ENCODE results near the gene VAV1.

VAV1 gene

DNA sequence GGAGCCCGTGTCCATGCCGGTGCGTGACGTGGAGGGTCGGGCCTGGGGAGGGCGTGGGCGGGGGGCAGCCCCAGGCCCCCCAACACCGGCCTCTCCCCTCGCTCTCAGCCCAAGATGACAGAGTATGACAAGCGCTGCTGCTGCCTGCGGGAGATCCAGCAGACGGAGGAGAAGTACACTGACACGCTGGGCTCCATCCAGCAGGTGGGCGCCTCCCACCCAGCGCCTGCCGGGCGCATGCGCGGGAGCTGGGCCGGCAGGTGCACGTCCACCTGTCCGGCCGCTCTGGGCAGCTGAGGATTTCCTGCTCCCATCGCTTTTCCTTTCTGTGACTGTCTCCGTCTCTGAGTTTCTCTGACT lies 49.8 kb downstream of the VAV1 start:
- no peak overlapping the region for H3K9ac ChIP-seq (ENCODE audit: low read length)
- H3F3A ChIP-seq (ENCODE audit: insufficient read depth, low read length) = no peaks in the 10 kb centered on the region
- H3K4me1 ChIP-seq (ENCODE audit: low read length) = no peaks in the 10 kb centered on the region
- H4K20me1 ChIP-seq (ENCODE audit: insufficient read depth, low read length) = no peaks in the 10 kb centered on the region
- DNase-seq = no peak
- no peak overlapping the region for H3K27ac ChIP-seq (ENCODE audit: low read length)
- H3K4me2 ChIP-seq (ENCODE audit: low read depth, low read length) = no peak overlapping the region
- TF ChIP-seq EZH2 (optimal IDR thresholded peaks at IDR 0.05; ENCODE audit: low read depth, low read length) (no peak), CTCF (IDR thresholded peaks at IDR 0.05; ENCODE audit: low read length) (no peak), EZH2phosphoT487 (IDR thresholded peaks at IDR 0.05; ENCODE audit: low read length) (no peak)
- H2AFZ ChIP-seq (ENCODE audit: low read length) = no peak overlapping the region
- H3K9me3 ChIP-seq (replicated peaks; ENCODE audit: insufficient read depth, low read length) = no peaks in the 10 kb centered on the region
- H3K4me3 ChIP-seq (ENCODE audit: low read length) = no peak overlapping the region
- H3K27me3 ChIP-seq (replicated peaks; ENCODE audit: insufficient read depth, low read length) = no peaks in the 10 kb centered on the region
- peaks cover 9% of the 10 kb centered on the region for H3K36me3 ChIP-seq (replicated peaks; ENCODE audit: insufficient read depth, low read length)
- peaks cover 64% of the 10 kb centered on the region for H3K79me2 ChIP-seq (ENCODE audit: low read length)
- H3K9me2 ChIP-seq (replicated peaks; ENCODE audit: insufficient read depth, low read length) = no peaks in the 10 kb centered on the region

DNA sequence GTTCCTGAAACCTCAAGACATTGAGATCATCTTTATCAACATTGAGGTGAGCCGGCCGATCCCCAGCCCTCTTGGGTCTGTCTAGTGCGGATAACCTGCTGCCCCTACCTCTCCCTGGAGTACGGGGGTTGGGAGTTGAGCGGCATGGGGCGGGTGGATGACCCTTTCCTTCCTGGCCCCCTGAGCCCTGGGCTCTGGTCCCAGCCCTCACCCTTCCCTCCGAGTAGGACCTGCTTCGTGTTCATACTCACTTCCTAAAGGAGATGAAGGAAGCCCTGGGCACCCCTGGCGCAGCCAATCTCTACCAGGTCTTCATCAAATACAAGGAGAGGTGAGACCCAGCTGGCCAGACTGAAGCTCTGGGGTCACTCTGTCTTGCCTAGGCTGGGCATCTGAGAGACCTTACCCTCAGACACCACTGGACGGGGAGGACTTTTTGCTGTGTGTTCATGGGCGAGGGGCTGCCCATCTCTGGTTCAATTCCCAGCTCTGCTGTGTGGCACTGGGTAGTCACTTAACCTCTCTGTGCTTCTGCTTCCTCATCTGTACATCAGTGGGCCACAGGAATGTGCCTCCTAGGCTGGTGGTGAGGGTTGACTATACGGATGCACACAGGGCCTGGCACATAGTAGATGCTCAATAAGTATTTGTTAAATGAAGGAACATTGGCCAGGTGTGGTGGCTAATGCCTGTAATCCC lies 52.7 kb downstream of the VAV1 start:
- TF ChIP-seq EZH2phosphoT487 (IDR thresholded peaks at IDR 0.05; ENCODE audit: low read length) = no peak
- no peak for TF ChIP-seq EZH2 (optimal IDR thresholded peaks at IDR 0.05; ENCODE audit: low read depth, low read length)
- TF ChIP-seq CTCF (IDR thresholded peaks at IDR 0.05; ENCODE audit: low read length) = no peak
- H3K27ac ChIP-seq (ENCODE audit: low read length) = no peak overlapping the region
- H3K27me3 ChIP-seq (replicated peaks; ENCODE audit: insufficient read depth, low read length) = no peaks in the 10 kb centered on the region
- H3K4me3 ChIP-seq (ENCODE audit: low read length) = no peak overlapping the region
- no peaks in the 10 kb centered on the region for H3K9me2 ChIP-seq (replicated peaks; ENCODE audit: insufficient read depth, low read length)
- no peaks in the 10 kb centered on the region for H3K4me1 ChIP-seq (ENCODE audit: low read length)
- H3K79me2 ChIP-seq (ENCODE audit: low read length) = peaks cover 34% of the 10 kb centered on the region
- DNase-seq = no peak
- H4K20me1 ChIP-seq (ENCODE audit: insufficient read depth, low read length) = no peaks in the 10 kb centered on the region
- H3K36me3 ChIP-seq (replicated peaks; ENCODE audit: insufficient read depth, low read length) = peaks cover 19% of the 10 kb centered on the region
- no peaks in the 10 kb centered on the region for H3F3A ChIP-seq (ENCODE audit: insufficient read depth, low read length)
- no peak overlapping the region for H2AFZ ChIP-seq (ENCODE audit: low read length)
- no peak overlapping the region for H3K9ac ChIP-seq (ENCODE audit: low read length)
- H3K9me3 ChIP-seq (replicated peaks; ENCODE audit: insufficient read depth, low read length) = no peaks in the 10 kb centered on the region
- no peak overlapping the region for H3K4me2 ChIP-seq (ENCODE audit: low read depth, low read length)

DNA sequence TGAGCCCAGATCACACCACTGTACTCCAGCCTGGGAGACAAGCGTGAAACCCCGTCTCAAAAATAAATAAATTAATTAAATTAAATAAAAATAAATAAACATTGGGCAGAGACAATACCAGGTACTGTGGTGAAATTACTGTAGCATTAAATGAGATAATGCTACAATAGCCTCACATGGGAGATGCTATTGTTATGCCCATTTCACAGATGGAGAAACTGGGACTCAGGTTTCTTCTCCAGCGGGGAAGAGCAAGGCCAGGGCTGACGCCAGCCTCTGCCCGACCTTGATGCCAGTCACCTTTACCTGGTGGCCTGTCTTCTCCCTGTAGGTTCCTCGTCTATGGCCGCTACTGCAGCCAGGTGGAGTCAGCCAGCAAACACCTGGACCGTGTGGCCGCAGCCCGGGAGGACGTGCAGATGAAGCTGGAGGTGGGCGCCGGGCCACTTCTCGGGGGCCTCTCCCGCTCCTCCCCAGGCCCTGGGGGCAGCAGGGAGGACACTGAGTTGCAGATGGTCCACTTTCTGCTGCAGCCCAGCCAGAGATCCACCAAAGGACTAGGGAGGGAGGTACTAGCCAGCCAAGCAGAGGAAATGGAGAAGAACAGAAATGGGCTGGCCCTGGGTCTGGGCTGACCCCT lies 53.9 kb downstream of the VAV1 start:
- no peaks in the 10 kb centered on the region for H3K9me2 ChIP-seq (replicated peaks; ENCODE audit: insufficient read depth, low read length)
- TF ChIP-seq EZH2 (optimal IDR thresholded peaks at IDR 0.05; ENCODE audit: low read depth, low read length) = no peak
- H3K36me3 ChIP-seq (replicated peaks; ENCODE audit: insufficient read depth, low read length) = peaks cover 19% of the 10 kb centered on the region

GRCh38 chr19:6828306-6828697 lies 55.8 kb downstream of the VAV1 start:
- Histone ChIP-seq H3K4me2 (ENCODE audit: low read depth, low read length) (no peak overlapping the region), H3K9me3 (replicated peaks; ENCODE audit: insufficient read depth, low read length) (no peaks in the 10 kb centered on the region), H4K20me1 (ENCODE audit: insufficient read depth, low read length) (no peaks in the 10 kb centered on the region), H3K4me1 (ENCODE audit: low read length) (no peaks in the 10 kb centered on the region), H3K27me3 (replicated peaks; ENCODE audit: insufficient read depth, low read length) (no peaks in the 10 kb centered on the region), H3K9ac (ENCODE audit: low read length) (no peak overlapping the region), H3K36me3 (replicated peaks; ENCODE audit: insufficient read depth, low read length) (peaks cover 20% of the 10 kb centered on the region), H2AFZ (ENCODE audit: low read length) (no peak overlapping the region), H3K9me2 (replicated peaks; ENCODE audit: insufficient read depth, low read length) (no peaks in the 10 kb centered on the region), H3F3A (ENCODE audit: insufficient read depth, low read length) (no peaks in the 10 kb centered on the region), H3K79me2 (ENCODE audit: low read length) (peaks cover 16% of the 10 kb centered on the region), H3K4me3 (ENCODE audit: low read length) (no peak overlapping the region), H3K27ac (ENCODE audit: low read length) (no peak overlapping the region)
- TF ChIP-seq CTCF (IDR thresholded peaks at IDR 0.05; ENCODE audit: low read length) = no peak
- no peak for DNase-seq

More for the DNA sequence above, 53.9 kb downstream of the VAV1 start:
- no peak overlapping the region for H3K4me3 ChIP-seq (ENCODE audit: low read length)
- no peak for DNase-seq
- H3K4me1 ChIP-seq (ENCODE audit: low read length) = no peaks in the 10 kb centered on the region
- no peaks in the 10 kb centered on the region for H3K9me3 ChIP-seq (replicated peaks; ENCODE audit: insufficient read depth, low read length)
- H3K9ac ChIP-seq (ENCODE audit: low read length) = no peak overlapping the region
- H3K79me2 ChIP-seq (ENCODE audit: low read length) = peaks cover 26% of the 10 kb centered on the region
- no peaks in the 10 kb centered on the region for H3F3A ChIP-seq (ENCODE audit: insufficient read depth, low read length)
- H2AFZ ChIP-seq (ENCODE audit: low read length) = no peak overlapping the region
- H3K27me3 ChIP-seq (replicated peaks; ENCODE audit: insufficient read depth, low read length) = no peaks in the 10 kb centered on the region
- no peak overlapping the region for H3K27ac ChIP-seq (ENCODE audit: low read length)
- H3K4me2 ChIP-seq (ENCODE audit: low read depth, low read length) = no peak overlapping the region
- H4K20me1 ChIP-seq (ENCODE audit: insufficient read depth, low read length) = no peaks in the 10 kb centered on the region

Measured in MM.1S (cell line).